Limb (tissue), 2 donors: ENCODE data around the gene MCF2L.

Experiments used
- DNase-seq, 2 donors: peaks; one replicate each; pipeline ENCODE4 v3.0.0-alpha.2; 2016; ENCODE audit errors: extremely low spot score in 2 of 2

The MCF2L gene

DNA sequence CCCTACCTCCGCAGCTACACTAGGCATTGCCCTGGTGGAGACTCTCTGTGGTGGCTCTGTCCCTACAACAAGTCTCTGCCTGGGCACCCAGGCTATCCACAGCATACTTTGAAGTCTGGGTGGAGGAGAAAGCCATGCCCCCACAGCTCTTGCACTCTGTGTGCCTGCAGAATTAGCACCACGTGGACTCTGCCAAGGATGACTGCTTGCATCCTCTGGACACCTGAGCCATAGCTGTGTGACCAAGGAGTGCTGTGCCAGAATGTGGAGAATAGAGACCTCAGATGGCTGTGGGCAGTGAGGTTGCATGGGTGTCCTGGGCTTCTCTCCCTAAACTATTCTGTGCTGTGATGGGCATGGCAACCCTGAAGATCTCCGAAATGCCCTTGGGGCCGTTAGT, 21.2 kb upstream of the MCF2L start:
- no peak for DNase-seq

DNA sequence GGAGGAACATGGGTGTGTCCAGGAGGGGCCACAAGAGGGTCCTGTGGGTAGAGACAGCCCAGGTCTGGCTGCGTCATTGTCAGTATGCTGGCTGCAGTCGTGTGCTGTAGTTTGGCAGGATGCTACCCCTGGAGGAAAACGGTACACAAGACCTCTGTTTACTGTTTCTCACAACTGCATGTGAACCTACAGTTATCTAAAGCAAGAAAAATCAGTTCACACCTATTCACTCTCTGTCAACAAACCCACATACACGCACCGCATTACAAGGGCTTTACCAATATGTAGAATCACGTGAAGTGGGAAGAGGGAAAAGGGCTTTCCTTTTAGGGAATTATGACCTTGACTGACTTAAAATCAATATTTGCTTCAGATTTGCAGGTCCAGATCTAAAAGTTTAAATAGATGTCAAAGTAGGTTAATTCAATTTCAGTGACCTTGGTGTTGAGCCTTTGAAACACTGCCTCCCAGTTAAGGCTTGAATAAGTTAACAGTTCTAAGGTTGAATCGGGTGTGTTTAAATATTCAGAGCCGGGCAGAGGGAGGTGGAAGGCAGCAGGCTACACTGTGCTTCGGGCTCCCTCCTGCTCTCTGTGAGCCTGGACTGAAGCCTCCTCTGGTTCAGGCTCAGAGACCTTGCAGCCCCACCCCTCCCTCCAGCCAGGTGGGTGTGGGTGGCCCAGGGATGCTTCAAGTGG, 17.2 kb upstream of the MCF2L start:
- DNase-seq = peak in 1 of 2 donors; percentile 23

DNA sequence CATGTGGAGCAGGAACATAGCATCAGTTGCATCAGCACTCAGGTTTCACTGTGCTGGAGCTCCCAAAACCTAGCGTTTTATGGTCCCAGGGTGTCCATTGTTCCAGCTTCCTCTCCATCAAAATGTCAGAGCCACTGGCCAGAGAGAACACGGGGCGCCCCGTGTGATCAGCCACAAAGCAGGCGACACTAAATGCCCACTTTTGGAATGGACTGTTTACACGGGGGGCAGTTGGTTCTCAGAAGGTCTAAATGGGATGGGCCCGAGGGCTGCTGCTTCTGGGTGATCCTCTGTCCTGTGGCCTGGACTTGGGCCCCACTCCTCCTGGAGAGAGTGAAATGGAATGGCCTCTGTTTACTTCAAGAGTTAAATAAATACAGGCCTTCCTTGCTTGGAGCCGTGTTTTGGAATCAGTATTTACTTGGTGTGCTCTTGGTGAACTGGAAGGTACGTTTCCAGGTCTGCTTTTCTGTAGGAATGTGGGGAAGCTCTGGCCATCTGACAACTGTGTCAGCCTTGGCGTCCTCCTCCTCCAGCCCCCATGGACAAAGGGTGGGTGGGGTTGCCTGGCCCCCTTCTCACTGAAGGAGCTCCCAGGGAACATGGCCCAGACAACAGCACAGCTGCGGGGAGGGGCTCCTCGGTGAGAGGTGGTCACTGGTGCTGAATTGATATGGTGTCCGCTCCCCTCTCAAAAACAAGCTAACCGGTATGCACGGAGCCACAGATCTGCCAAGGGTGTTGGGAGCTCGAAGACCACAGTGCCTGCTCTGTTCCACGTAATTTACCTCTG, 16.1 kb upstream of the MCF2L start:
- DNase-seq = peak in 1 of 2 donors; percentile 28

DNA sequence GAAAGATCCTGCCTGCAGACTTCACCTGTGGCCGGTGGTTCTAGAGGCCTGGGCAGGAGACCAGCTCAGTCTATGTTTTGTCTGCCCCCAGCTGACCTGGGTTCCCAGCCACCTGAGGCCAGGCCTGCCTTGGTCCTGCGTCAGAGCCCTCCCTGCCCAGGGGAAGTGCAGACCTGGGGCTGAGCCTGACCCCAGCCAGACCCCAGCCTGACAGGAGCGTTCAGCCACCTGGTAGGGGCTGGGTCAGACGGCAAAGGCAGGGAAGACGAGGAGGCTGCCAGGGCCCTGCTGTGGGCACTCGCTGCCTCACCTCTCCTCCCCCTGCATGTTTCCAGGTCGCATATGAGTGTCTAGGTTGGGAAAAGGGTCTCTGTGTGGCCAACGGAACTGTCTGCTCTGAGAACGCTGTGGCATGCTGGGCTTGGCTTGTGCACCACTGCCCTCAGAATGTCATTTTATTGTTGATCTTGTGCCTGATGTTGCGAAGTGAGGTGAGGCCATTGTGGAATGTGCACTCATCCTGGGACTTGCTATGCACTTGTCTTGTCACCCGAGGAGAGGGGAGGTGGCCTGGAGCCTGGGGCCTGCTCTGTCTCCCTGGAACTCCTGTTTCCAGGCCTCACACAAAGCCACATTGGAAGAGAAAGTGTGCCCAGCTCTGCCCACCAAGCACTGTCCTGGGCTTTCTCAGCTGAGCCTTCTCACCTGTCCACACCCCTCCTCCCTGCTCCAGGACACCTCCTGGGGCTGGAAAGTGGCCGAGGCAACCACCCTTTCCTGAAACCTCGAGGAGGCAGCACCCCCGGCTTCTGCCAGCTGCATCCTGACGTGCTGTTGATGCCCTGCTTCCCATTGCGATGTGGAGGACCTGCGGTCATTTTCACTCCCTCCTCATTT, 15.2 kb upstream of the MCF2L start:
- DNase-seq = no peak

DNA sequence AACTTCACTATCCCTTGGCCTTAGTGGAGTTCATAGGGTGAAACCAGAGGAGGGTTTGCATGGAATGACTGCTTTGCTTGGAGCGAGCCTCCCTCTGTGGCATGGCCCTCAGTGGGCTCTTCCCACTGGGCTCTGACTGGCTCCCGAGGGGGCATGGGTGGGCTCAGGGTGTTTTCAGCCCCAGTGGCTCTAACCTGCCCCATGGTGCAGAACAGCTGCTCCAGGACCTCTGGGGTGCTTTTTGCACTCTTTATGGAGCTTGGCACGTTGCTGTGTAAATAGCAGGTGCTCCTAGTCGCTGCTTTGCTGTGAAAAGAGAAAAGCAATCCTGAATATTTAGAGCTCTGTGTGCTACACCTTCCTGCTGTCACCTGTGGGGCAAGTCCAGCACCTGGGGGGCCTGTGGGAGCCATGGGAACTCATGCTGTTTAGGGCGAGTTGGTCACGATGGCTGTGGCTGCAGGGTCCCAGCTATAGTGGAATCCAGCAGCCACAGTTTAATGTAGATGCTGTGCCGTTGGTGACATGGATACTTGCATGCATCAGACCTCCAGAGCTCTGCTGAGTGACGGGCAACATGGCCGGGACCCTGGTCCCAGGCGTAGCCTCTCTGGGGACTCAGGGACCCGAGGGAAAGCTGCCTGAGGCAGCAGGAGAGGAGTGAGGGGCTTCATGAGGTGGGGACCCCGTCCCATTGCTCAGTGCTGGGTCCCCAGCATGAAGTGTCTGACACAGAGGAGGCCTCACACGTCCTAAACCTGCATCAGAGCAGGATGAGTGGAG, 14.3 kb upstream of the MCF2L start:
- DNase-seq = no peak

DNA sequence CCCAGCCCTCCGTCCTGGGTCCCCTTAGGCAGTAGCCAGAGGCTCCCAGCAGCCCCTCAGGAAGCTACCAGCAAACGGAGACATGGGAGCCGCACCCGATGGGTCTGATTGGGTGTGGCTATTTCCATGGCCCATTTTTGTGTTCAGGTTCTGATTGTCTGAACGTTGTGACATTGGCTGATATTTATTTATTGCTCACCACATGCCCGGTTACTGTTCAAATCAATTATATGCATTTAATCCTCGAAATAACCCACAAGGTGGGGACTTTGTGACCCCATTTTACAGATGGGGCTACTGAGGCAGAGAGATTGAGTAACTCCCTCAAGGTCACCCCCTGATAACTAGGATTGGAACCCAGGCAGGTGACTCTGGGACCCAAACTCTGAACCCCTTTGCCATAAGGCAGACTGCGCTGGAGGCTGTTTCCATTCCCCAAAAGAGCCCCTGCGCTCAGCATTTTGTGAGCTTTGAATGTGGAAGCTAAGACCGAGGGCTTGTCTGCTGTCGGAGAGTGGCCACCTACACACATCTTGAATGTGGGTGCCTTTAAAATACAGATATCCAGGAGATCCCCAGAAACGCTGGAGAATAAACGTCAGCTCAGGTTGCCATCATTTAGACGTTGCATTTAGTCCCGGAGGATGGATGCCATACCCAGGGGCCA, 13.6 kb upstream of the MCF2L start:
- DNase-seq = peak in 1 of 2 donors; percentile 17

DNA sequence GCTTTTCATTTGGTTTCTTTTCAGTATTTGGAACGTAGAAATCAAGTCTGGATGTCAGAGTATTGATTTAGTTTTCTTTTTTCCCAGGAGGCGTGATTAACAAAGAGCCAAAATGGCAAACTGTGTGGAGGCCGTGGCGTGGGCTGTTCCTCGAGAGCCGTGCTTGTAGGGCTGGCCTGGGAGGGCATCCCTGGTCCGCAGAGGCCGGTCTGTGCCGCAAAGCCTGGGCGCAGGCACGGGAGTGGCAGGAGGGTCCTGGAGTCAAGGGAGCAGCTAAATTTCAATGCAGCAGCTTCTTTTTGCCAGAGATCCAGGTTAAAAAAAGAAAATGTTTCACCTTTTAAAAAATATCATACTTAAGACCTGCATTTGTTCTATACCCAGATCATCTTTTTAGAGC, 13.1 kb upstream of the MCF2L start:
- DNase-seq = peak in 1 of 2 donors; percentile 10

DNA sequence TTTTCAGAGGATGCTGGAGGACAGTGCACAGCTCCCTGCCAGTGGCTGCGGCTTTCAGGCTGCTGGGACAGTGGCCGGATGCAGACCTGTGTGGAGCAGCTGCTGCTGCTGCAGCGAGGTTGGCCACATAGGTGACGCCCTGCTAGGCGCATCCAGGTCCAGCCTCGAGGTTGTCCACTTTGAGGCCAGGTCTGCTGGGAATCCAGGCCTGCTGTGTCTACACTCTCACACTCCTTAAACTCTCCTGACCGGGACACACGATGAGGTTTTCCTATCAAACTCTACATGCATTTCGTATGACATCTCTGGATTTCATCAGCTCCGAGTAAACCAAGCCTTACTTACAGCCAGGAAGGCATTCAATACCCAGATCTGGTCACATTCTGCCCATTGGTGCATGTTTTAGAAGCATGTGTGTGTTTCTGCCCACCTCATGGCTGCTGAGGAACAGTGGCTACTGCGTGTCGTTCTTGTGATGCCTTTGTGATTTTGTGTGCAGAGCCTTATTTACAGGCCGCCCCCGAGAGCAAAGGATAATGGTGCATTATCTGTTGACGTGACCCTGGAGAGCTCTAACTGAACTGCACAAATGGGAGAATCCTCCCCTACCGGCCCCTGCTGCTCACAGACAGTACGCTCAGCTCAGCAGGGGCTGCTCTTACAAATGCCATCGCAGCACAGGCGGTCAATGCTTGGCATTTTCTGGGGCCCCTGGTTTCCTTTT, 12.3 kb upstream of the MCF2L start:
- peak in 1 of 2 donors; percentile 49 for DNase-seq

DNA sequence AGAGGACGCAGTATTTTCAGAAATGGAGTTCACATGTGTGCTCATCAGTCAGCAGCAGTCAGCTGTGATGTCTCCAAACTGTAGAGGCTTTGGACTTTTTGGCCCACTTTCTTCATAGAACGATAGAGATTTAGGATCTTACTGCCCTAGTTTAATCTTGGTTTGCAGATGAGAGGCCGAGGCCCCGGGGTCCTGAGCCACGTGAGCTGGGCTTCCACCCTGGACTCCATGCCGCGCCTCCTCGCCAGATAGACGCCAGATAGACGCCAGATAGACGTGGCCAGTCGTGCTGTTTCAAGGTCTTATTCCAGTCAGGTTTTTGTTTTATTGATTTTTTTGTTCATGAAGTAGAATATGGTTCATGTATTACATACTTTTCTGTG, 11.7 kb upstream of the MCF2L start:
- peak in 1 of 2 donors; percentile 35 for DNase-seq

DNA sequence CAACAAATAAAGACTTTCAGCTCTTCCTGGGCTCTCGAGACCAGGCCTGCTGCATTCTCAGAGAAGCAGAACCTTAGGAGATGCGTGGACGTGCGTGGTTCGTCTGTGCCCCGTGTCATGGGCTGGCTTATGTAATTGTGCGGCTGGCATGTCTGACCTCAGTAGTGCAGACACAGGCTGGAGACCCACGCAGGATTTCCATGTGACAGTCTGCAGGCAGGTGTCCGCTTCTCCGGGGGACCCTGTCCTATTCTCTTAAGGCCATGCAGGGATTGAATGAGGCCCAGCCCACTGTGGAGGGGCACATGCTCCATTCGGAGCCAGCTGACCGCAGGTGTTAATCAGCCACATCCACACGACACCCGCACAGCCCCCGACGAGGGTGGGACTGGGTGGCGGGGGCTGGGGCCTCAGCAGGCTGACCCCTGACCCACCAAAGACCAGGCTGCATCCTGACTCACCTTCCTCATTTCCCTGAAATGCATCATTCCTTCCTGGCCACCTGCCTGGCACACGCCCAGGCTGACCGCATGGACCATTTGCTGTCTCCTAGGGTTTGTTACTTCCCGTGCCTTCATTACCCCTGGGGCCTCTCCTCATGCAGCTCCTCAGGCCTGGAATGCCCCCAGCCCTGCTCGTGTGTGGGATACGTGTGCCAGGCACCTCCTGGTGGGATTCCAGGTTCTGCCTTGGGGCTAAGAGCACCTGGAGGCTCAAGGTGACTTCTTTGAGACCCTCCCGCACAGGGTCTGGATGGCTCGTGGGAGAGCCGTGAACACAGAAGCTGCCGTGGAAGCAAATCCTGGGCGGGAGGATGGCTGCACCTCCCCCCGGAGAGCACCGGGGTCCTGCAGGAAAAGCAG, 10.7 kb upstream of the MCF2L start:
- DNase-seq = peak in 1 of 2 donors; percentile 35

DNA sequence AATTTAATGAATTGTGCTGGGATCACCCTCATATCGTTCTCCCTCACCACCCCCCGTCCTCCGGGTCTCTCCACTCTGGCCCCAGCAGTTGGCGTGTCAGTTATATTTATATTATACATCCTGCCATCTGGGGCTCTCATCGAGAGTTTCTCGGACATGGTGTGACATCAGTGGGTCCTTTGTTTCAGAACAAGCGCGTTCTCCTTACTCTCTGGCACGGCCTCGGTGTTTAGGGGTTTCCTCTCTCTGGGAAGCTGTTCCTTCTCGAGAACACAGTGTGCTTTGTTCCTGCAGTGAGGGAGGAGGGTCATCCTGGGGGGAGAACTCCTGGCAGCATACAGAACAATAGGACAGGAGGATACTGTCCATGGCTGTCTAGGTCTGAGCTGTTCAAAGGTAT, 9.8 kb upstream of the MCF2L start:
- DNase-seq = peak; percentile 58 to 65

DNA sequence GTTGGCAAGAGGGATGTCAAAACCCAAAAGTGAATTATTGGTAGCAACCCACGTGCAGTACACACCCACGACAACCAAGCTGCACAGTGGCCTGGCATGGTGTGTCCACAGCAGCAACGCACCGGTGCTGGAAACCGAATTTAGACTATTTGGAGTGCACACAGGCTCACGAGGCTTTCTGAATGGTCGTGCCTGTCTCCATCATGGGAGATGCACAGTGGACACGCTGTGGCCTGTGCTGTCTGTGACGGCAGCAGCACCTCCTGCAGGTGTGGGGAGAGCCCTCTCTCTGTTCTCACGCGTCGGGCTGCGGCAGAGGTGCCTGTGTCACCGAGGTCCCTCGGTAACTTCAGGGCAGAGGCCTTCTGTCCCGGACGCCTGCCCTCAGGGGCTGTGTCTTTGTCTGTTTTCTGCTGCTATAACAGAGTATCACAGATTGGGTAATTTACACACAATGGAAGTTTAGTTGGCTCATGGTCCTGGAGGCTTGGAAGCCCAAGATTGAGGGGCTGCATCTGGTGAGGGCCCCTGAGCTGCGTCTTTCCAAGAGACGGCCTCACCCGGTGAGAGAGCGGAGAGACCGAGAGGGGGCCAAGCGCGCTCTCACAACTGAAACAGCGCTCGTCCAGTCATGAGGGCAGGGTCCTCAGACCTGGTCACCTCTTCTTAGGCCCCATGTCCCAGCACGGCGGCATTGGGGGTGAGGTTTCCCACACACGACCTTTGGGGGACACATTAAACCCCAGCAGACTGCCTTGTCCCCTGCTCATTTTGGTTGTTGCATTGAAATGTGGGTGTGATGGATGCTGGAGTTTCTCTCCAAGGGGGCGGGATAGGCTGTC, 9.1 kb upstream of the MCF2L start:
- peak in 1 of 2 donors; percentile 30 for DNase-seq

DNA sequence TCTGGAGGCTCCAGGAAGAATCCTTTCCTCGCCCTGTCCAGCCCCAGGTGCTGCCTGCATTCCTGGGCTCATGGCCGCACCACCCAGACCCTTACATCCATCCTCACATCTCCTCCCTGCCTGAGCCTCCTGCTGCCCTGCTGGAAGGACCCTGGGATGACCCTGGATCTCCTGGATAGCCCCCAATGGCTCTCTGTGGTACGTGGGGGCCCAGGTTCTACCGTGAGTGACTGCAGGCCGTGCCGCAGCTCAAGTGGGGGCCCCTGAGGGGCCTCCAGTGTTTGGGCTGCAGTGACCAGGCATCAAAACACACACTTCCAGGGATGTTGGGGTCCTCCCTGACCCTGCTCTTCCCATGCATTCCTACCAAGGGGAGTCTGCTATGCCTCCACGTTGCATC, 8.3 kb upstream of the MCF2L start:
- DNase-seq = peak in 1 of 2 donors; percentile 11

DNA sequence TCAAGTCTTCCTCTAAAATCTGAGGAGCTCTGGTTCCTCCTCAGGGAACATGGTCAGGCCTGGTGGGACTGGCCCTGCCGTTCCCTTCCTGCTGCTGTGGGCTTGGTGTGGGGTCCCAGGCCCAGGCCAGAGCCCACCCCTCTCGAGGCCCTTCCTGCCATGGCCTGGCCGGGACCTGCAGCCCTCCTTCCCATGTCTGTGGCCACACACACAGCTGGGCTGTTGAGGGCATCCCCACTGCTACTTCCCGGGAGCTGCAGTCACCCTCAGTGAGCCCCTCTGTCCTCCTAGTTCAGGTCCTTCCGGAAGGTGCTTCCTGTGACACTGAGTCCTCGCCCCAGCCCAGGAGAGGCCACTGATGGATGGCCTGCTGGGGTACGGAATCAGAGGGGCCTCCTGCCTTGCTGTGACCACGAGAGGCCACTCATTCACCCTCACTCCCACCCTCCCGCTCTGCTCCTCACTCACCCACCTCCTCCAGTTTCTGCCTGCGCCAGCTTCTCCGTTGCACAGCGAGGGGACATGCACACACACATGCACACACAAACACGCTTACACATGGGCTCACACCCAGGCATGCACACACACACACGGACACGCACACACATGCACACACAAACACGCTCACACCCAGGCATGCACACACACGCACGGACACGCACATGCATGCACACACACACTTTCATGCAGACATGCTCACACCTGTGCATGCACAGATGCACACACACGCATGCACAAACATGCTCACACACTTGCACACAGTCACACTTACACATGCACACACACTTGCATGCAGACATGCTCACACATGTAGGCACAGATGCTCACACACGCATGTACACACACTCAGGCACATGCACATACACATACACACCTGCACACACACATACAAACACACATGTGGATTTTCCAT, 7.3 kb upstream of the MCF2L start:
- peak in 1 of 2 donors; percentile 21 for DNase-seq

DNA sequence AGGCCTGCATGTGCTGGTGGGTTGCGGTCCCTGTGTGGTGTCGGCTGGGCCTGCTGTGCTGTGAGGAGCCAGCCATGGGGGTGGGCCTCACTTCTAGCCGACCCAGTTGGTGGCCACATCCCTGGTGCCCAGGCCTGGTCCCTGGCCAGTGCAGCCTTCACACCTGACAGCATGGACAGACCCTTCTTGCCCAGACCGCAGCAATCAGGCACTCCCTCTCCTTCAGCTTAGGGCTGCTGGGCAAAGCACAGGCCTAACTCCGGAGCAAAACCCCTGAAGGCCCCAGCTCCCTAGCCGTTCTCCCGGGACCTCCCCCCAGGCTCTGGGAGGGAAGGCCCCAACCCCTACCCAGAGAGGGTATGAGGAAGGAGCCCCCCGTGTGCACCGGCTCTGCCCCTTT, 6.6 kb upstream of the MCF2L start:
- no peak for DNase-seq

DNA sequence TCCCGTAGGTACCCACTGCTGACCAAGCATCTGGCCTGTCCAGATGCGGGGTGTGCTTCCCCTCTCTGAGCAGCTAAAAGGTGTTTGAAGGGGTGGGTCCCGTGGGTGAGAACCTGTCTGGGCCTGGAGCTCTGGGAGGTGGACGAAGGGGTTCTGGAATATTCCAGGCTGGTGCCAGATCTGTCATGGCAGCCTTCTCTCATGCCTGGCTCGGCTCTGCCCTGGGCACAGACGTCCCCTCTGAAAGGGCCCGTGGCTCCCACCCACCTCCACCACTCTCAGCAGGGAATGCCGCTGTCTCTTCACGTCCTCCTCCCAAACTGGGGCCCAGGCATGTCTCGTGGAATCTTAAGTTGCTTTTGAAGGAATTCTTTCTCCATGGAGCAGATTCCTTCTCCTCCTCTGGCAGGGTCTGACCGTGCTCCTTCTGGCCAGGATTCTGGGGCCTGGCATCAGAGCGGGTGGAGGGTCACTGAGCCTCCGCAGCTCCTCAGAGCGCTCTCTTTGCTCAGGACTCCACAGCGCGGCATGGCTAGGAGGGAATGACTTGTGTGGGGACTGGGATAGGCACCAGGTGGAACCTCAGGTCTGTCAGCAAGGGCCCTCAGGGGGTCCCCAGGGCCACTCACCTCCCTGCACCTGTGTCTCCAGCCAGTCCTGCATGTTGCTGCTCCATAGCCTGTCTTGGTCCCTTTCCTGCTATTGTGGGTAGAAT, 5.9 kb upstream of the MCF2L start:
- no peak for DNase-seq
